GM21526 (cell line): ENCODE results near the gene GPR153.

Experiments
- ATAC-seq: cut with Tn5 transposase; IDR thresholded peaks from one replicate; pipeline ENCODE4 v1.9.1; 2021; ENCODE audit warnings: moderate library complexity; ENCODE audit not compliant: unreplicated experiment, low FRiP score

GPR153 gene

DNA sequence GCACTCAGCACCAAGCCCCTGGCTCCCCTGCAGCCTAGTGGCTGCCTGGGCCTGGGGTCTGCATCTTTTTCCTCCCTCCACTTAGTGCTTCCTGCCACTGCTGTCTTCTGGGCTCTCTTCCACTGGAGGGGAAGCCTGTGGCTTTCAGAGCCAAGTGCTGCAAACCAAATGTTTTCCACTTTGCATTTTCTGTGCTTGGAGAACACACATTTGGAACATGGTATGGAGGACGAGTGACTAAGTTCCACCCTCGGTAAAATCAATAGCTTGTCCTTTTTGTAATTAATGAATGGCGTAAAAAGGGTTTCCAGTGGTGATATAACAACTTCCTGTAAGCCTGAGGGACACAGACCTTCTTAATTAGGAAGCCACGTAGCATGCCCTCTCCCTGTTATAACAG is 10.1 kb upstream of the GPR153 start:
- ATAC-seq = no peak

DNA sequence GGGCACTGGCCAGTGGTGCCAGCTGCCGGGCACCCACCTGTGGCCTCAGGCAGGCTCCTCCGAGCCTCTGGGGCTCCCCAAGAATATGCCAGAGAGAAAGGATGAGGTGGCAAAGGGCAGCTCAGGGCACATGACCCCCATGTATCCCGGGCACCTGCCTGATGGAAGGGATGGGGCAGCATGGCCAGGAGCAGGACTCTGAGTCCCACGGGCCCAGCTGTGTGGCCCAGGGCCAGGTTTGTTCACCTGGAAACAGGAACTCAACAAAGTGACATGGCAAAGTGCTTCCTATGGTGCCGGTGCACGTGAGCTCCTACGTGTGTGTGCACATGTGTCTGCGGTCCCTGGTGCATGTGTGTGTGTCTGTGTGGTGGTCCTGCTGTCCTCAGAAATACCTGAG is 9.5 kb upstream of the GPR153 start:
- ATAC-seq = no peak

- no peak for ATAC-seq
Observed at GRCh38 chr1:6269720-6270400, 9.0 kb upstream of the GPR153 start.

GRCh38 chr1:6269296-6269695 is 8.4 kb upstream of the GPR153 start:
- no peak for ATAC-seq

- ATAC-seq = no peak
Observed at GRCh38 chr1:6268415-6268814, 7.5 kb upstream of the GPR153 start.

DNA sequence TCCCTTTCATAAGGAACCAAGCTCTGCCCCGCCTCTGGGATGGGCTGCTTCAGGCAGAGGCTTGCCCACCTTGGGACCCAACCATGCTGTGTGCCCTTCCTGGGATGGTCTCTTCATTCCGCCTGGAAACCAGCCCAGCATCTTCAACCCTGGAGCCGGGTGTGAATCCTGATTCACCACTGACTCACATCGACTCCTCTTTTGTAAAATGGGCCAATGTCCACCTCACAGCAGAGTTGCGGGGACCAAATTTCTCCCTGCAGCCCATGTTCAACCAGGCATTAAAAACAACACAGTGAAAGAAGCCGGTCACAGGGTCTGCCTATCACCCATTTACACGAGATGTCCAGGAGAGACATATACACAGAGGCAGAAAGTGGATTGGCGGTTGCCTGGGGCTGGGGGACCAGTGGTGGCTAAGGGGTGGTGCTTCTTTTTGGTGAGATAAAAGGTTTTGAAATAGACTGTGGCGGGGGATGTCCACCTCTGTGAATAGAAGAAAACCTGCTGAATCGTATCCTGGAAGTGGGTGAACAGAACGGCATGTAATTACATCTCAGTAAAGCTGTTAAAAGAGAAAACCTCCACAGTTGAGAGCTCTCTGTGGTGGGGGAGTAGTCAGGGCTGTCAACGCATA is 6.9 kb upstream of the GPR153 start:
- no peak for ATAC-seq

DNA sequence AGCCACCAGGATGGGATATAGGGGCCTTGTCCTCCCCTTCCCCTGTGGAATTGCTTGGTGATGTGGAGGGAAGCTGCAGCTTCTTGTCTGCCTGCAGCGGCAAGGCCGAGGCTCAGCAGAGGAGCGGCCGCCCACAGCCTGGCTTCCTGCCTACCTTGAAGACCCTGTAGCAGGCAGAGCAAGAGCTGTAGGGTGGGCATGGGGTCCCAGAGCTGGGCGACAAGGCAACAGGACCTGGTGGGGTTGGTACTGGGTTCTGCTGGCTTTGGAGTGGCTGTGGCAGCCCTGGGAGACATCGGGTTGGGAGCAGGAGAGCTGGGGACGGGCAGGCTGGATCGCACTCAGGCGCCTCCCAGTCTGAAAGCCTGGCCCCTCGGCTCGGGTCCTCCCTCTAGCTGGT is 5.7 kb upstream of the GPR153 start:
- no peak for ATAC-seq

DNA sequence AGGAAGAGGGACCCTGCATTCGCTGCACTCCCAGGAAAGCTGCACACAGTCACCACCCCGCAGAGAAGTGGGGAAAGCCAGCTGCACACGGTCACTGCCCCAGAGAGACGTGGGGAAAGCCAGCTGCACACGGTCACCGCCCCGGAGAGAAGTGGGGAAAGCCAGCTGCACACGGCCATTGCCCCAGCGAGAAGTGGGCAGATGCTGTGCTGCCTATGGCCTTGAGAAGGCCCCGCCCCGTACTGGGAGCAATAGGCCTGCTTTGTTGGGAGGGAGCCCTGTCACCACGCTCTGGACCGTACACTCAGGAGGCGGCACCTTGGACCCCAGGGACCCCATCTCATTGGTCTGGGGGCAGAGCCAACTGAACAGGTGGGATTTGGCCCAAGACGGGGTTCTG is 4.3 kb upstream of the GPR153 start:
- no peak for ATAC-seq

DNA sequence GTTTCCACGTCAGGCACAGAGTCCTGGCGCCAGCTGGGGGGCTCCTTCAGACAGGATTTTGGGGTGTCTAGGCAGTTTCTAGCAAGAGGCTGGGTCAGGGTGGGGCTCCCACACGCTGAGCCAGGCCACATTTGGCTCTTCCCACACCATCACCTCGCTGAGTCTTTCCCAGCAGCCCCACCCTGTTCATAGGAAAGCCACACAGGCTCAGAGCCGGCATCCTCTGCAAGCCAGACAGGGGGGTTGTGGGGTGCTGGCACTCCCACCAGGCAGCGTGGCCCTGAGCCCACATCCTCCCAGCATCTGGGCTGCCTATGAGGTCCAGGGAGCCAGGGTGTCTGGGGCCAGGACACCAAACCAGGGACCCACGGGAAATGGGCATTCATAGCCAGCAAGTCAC is 2.8 kb upstream of the GPR153 start:
- ATAC-seq = no peak

DNA sequence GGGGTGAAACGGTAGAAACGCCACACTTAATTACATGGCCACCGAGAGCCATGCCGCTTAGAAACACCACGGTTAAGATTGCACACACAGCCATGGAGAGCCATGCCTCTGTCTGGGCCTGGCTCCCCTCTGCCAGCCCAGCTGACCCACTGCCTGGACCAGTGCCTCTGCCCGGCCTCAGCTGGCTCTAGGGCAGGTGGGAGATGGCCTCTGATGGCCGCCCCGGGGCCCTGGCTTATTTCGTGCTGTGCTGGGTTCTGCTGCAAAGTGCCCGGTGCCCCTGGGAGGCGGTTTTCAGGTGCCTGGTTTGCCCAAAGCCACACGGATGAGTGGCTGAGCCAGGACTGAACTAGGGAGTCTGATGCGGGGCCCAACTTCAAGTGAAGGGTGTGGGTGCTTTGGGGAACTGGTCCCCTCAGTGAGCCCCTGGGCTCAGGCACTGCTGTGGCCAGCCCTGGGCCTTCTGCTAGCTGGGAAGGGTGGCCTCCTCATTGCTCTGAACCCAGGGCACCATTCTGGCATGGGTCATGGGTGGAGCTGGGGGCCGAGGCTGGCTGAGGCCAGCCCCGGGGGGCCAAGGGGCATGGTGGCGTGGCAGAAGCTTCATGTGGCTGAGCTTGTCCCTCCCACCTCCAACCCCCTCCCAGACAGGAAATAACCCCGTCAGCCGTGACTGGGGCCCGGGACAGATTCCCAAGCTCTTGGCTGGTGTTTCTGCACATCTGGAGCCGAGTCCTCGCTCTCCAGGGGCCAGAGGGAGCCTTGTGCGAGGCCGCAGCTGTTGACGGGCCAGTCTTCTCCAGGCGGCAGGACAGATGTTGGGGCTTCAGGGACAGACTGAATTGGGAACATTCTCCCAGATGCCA is 1.9 kb upstream of the GPR153 start:
- ATAC-seq = no peak

DNA sequence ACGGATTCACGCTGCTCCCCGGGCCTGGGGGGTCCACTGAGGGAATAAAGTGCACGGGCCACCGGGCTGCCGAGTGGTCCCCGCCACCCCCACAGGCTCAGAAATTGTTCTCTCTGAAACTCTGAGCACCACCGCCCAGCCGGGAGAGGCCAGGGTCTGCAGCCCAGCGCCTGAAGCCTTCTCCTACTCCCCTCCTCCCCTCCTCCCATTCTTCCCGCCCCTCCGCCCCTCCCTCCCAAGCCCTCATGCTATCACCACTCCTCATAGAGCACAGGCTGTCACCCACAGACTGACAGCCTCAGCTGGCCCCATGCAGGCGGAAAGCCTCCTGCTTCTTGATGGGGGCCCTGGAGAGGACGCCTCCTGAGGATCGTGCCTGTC is 707 bp upstream of the GPR153 start:
- ATAC-seq = no peak

DNA sequence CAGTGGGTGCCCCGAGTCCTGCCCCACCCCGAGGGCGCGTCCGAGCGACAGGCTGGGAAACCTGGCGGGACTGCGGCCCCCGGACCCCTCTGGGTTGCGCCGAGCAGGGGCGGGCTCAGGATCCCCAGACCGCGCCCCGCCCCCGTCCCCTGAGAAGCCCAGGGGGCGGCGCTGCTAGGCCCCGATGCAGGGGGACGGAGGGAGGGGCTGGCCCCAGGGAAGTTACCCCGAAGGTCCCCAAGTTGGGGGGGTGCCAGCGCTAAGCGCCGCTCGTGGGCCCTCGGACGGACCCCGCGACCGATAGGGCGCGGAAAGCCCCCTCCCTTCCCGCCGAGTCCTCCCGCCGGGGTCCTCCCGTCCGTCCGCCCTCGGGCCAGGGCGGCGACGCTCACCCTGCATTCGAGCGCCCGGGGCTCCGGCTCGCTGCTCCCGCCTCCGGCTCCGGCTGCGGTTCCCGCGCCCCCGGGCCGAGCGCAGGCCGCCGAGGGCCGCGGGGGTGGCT is 414 bp downstream of the GPR153 start:
- ATAC-seq = peak; percentile 30

DNA sequence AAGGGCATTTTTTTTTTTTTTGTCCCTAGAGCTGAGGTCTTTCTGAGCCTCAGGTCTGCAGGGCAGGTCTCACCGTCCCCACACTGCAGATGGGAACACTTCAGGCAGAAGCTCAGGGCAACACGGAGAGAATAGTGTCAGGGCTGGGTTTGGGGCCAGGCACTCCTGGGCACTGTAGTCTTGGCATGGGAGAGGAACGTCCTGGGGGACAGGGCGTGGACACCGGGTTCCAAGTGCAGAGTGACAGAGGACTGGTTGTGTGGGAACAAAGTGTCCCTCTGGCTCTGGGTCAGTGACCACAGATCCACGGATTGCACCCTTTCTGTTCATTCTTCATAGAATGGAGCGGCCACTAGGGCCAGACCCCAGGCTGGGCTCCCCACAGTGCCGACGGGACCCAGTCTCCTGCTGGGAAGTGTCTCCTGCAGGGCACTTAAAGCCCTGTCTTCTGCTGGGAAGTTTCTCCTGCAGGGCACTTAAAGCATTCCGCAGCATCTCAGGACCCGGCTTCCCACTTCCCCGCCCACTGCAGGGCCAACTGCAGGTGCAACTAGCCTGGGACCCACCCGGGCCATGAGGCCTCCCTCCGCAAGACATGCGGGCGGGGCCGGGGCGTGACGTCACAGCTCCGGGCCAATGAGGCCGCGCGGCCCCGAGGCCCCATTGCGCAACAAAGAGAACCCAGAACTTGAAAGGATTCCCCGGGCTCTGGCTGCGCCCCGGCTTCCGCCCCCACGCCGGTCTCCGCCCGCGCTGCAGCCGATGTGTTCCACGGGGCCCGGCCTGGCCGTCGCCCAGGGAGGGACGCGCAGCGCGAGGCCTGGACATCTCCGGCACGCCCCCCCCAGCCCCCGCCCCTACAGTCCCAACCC is 1.2 kb downstream of the GPR153 start:
- peak; percentile 55 for ATAC-seq

DNA sequence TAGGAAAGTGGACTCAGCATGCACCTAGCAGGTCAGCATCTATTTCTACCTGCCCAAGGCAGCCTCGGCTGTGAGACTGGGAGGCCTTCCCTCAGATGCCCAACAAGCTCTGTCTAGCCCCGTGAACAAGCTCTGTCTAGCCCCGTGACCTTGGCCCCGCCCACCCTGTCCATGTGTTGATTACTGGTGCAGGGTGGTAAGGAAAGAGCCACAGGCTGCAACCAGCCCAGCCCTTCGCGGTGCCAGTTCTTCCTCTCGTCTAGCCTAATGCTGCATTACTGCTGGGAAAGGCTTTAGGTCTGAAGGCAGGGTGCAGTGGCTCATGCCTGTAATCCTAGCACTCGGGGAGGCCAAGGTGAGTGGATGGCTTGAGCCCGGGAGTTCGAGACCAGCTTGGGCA is 2.2 kb downstream of the GPR153 start:
- no peak for ATAC-seq

DNA sequence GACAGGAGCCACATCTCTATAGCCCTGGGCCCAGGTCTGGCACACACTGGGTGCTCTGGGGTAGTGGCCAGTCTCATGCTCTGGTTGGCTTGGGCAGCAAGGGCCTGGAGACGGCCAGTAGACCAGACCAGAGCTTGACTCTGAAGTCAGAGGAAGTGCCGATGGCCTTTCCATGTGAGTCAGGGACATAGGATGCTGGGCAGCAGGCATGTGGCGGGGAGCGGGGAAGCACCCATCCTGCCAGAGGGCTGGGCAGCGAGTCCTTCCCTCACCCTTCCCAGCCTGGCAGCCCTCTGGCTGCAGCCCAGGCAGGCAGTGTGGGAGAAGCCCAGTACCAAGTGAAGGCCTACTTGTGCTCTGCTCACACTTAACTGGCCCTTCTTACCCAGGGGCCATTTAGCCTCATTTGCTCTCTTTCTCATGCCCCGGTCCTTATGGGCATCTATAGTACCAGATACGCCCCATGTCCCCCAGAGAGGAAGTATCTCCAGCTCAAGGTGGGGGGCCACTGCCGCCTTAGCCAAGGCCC is 3.3 kb downstream of the GPR153 start:
- ATAC-seq = no peak

DNA sequence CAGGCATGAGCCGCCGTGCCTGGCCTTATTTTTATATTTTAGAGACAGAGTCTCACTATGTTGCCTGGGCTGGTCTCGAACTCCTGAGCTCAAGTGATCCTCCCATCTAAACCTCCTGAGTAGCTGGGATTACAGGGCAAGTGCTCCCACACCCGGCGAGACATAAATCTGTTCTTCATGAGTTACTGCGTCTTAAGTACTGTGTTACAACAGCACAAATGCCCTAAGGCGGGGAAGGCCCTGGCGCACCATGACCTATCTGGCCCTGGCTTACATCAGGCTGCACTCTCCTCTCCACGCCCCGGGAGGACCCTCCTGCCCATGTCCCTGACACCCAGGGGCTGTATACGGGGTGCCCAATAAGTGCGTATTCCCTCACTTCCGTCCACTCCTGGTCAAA is 4.3 kb downstream of the GPR153 start:
- no peak for ATAC-seq

DNA sequence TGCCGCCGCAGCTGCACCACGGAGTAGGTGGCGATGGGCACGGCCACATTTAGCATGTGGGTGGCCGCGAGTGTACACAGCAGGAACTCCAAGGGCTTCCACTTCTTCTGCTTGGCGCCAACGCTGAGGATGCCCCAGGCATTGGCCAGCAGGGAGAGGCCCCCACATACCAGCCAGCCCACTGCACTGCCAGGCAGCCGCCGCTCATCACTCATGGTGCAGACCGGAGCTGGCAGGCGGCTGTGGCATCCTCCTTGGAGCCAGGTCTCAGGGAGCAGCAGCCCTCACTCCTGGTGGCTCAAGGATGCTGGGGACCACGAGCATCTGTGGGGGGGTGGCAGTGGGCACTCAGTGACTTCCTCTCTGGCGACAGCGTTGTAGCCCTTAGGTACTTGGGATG is 6.2 kb downstream of the GPR153 start:
- ATAC-seq = no peak

DNA sequence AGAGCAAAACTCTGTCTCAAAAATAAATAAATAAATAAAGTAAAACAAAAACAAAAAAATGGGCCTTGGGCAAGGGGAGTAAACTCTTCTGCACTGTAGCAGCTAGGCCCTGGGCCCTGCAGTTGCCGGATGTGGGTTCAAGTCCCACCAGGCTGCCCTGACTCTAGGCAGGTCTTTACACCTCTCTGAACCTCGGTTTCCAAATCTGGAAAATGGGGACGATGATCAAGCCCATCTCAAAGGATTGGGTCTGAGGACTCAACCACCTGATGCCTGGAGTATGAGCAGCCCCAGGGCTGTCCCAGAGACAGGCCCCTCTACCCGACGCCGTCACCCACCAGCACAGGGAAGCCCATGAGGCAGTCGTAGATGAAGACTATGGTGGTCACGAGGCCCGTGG is 7.5 kb downstream of the GPR153 start:
- ATAC-seq = no peak

- no peak for ATAC-seq
Observed at GRCh38 chr1:6252374-6252710, 8.6 kb downstream of the GPR153 start.

DNA sequence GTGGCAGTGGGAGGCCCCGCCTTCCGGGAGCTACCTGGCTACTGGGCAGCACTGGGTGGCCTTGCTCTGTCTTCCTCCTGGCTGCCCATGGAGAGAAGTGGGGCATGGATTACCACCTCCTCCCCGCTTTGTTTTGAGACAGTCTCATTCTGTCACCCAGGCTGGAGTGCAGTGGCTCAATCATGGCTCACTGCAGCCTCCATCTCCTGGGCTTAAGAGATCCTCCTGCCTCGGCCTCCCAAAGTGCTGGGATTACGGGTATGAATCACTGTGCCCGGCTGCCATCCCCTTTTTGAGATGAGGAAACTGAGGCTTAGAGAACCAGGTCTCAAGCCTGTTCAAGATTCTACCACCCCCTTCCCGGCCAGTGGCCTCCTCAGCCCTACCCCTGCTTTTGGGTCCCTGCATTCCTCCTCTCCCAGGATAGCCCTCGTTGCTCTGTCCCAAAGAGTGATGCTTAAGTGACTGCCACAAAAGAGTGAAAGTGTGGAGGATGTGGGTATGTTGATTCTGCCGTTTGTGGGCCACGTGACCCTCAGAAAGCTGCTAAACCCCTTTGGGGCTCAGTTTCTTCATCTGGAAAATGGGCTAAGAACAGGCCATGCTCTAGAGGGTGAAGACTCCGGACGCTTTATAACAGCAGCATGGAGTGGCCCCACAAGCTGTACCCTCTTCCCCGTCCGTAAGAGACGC is 9.1 kb downstream of the GPR153 start:
- ATAC-seq = no peak
